Fibroblast of the aortic adventitia (primary cell): Measurements from ENCODE around the gene SERTAD2. TPM values are rescaled to one million over a fixed set of nuclear protein-coding genes. Genes with fewer than 3 reads are reported as not detected.

ENCODE experiments used
- DNase-seq: peaks from one replicate; pipeline ENCODE4 v3.0.0-alpha.2; 2010; ENCODE audit warnings: low read depth
- H3K4me3 ChIP-seq: 2 replicates; pipeline ENCODE4 v1.5.1; 2011; ENCODE audit warnings: low read depth, mild to moderate bottlenecking, control low read depth, low read length, moderate library complexity
- total RNA-seq: library from RNA; depleted of rRNA; stranded (reverse); fragments of >200 nt; gene quantifications from 2 replicates; pipeline ENCODE4 v1.2.3, GENCODE V29; 2012; ENCODE audit warnings: low replicate concordance
- TF ChIP-seq, protein P1 (sequence below): IDR thresholded peaks from 2 replicates; pipeline ENCODE4 v1.5.1; 2011; ENCODE audit warnings: mild to moderate bottlenecking, low read length, control low read depth, inconsistent platforms; ENCODE audit not compliant: insufficient read depth

The SERTAD2 gene
- total RNA-seq, 1 donor: 34.4 TPM

DNA sequence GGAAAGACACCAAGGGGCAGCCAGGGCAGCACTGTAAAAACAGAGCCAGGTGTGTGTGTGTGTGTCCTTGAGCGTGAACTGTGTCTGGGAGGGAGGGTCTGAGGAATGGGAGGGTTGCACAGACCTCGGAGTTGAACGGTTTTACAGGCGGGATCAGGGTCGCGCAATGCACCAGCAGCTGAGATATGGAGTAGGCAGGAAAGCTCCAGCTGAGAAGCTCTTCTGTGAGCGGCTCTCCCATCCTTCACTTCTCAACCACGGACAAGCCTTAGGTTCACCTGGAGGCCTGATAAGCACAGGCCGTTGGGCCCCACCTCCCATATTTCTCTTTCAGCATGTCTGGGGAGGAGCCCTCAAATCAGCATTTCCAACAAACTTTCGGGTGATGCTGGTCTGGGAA is 12.1 kb downstream of the SERTAD2 start:
- no peak for DNase-seq
- no peak overlapping the region for H3K4me3 ChIP-seq
- TF ChIP-seq, protein P1, sequence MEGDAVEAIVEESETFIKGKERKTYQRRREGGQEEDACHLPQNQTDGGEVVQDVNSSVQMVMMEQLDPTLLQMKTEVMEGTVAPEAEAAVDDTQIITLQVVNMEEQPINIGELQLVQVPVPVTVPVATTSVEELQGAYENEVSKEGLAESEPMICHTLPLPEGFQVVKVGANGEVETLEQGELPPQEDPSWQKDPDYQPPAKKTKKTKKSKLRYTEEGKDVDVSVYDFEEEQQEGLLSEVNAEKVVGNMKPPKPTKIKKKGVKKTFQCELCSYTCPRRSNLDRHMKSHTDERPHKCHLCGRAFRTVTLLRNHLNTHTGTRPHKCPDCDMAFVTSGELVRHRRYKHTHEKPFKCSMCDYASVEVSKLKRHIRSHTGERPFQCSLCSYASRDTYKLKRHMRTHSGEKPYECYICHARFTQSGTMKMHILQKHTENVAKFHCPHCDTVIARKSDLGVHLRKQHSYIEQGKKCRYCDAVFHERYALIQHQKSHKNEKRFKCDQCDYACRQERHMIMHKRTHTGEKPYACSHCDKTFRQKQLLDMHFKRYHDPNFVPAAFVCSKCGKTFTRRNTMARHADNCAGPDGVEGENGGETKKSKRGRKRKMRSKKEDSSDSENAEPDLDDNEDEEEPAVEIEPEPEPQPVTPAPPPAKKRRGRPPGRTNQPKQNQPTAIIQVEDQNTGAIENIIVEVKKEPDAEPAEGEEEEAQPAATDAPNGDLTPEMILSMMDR: no peak

DNA sequence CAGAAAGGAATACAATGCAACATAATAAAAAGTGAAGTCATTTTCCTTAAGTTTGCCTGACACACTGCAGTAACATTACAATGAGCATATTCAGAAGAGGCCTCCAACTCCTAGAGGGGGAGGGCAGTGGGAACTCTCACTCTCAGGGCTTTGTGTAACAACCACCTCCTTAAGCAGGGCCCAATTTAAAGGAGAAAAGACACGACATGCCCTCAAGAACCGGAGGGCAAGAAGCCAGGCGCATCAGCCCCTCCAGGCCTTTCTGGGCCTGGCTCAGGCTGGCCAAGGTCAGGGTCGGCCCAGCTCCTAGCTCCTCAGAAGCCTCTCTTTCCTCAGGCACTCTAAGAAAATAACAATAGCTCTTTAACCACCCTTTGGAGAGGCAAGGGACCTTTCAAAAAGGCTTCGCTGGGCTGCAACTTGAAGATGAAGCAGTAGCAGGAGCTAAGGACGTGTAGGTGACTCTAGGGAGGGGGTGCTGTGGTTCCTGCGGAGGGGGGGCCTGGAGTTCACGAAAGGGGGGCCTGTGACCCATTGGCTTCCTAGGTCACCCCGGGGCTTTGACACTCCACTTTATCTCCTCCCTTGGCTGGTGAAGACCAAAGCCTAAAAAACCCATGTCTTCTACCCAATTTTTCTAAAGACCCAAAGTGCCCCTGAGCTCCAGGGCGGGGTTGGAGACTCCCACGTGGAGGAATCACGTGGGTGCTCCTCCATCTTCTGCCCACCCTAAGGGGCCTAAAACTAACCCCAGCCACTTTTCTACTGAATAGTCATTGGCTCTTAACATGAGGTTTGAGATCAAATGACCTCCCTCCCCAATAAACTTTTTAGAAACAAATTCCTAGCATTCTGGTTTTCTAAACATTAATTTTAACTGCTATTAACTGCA is 13.3 kb downstream of the SERTAD2 start:
- TF ChIP-seq, protein P1: no peak
- no peak overlapping the region for H3K4me3 ChIP-seq

DNA sequence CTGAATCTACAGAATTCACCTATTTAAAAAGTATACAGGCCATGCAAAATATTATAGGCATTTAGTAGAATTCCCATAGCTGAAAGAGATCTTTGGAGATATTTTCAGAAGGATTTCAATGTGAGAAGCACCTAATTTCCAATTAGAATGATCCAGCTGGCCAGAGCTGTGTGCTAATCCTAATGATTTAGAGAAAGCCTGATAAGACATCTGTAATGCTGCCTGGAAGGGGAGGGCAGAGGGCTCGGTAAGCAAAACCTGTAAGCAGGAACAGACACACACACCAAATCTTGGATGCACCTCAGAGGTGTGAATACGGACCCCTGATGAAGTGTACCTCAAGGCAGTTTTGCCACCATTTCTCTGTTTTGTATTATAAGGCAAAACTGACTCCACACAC is 14.0 kb downstream of the SERTAD2 start:
- H3K4me3 ChIP-seq: no peak overlapping the region
- DNase-seq: no peak
- TF ChIP-seq, protein P1: no peak

More for the DNA sequence above, 13.3 kb downstream of the SERTAD2 start:
- no peak for DNase-seq

DNA sequence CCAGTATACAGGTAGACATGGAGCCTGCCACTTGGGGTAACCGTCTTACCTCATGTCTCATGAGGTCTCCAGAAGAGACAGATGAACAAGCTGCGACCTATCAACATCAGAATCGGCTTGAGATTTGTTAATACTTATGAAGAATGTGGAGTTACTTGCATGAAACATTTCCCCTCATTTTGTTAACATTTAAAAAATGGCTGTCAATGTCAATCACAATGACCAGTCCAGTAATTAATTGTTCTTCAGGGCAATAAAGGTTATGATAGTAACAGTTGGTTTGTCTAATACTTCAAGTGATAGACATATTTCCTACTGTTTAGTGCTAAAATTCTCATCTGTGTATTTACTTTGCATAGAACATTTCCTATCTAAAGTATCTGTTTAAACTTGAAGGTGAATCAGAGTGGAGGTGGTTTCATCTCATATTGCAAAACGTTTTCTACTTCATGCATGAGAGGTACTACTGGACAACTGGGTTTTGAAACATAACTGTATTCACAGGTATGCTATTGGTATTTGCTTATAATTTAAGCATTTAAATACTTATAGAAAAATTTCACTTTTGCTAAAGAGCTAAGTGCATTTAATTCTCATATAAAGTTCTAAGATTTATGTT is 15.1 kb downstream of the SERTAD2 start:
- TF ChIP-seq, protein P1: no peak

DNA sequence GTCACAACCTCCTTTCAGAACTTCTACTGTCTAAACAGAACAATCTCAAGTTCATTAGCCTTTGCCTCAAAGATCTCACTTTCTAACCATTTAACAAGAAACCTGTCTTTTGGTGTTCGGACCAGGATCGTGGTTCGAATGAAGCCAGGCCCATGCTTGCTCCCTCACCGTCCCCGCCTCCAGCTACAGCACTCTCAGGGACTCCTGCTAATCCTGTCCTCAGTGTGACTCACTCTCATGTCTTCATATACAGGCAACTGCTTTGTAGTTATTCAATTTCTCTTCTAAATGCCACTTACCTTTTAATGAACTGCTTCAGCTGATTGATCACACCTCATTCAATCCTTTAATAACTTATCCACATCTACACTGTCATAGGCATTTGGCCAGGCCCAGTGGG is 15.8 kb downstream of the SERTAD2 start:
- DNase-seq: no peak
- H3K4me3 ChIP-seq: no peak overlapping the region
- TF ChIP-seq, protein P1: no peak

More for the DNA sequence above, 15.1 kb downstream of the SERTAD2 start:
- H3K4me3 ChIP-seq: no peak overlapping the region
- DNase-seq: no peak

DNA sequence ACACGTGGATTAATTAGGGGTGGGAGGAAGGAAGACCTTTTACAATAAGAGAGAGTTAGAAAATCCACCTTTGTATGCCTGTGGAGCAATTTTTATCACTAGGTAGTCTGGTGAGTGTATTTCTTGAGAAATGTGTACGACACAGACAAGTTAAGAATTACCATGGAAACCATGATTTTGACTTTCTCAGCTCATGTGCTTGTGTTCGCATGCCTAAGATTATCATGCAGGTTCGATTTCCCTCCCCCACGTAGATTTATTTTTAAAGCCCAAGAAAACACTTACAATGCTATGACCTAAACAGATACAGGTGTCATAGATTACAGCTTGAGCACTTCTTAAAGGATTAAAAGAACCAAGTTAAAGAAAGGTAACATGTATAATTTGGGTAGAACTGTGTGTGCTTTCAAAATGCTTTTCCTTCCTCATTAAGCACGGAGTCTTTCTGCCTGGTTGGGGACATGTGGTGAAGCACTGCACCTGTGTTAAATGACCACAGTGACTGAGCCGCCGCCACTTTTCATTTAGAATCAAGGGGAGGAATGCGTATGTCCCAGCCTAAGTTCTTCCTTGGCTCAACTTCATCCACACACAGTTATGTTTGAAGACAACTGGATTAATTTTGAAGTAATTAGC is 16.6 kb downstream of the SERTAD2 start:
- DNase-seq: no peak
- no peak overlapping the region for H3K4me3 ChIP-seq
- TF ChIP-seq, protein P1: no peak
